Muscle layer of duodenum (tissue), 2 donors: ENCODE results near the gene C1orf56.
A peak's percentile ranks its signal among the peaks of the same experiment; 100 is the strongest.

Source experiments
- H3K27ac ChIP-seq: one replicate; pipeline ENCODE4 v1.7.0; 2013; ENCODE audit warnings: mild to moderate bottlenecking, low read length
- H3K27me3 ChIP-seq: one replicate; pipeline ENCODE4 v1.7.0; 2013; ENCODE audit warnings: low read depth, mild to moderate bottlenecking, control low read depth, low read length
- H3K36me3 ChIP-seq, 2 donors: one replicate each; pipeline ENCODE4 v1.7.0; 2013; ENCODE audit warnings: low read length in 2 of 2, control low read depth in 1 of 2, mild to moderate bottlenecking in 1 of 2; ENCODE audit not compliant: insufficient read depth in 2 of 2, control insufficient read depth in 1 of 2
- H3K4me1 ChIP-seq, 2 donors: one replicate each; pipeline ENCODE4 v1.7.0; 2013; ENCODE audit warnings: low read length in 2 of 2, mild to moderate bottlenecking in 2 of 2, control low read depth in 1 of 2, moderate library complexity in 1 of 2; ENCODE audit not compliant: insufficient read depth in 2 of 2, control insufficient read depth in 1 of 2
- H3K4me3 ChIP-seq, 2 donors: one replicate each; pipeline ENCODE4 v1.7.0; 2013; ENCODE audit warnings: low read length in 2 of 2, low read depth in 1 of 2, mild to moderate bottlenecking in 1 of 2
- H3K9me3 ChIP-seq, 2 donors: one replicate each; pipeline ENCODE4 v1.7.0; 2013; ENCODE audit warnings: low read length in 2 of 2, control low read depth in 1 of 2, mild to moderate bottlenecking in 1 of 2; ENCODE audit not compliant: control insufficient read depth in 1 of 2
- donor health status: healthy.

The C1orf56 gene, protein sequence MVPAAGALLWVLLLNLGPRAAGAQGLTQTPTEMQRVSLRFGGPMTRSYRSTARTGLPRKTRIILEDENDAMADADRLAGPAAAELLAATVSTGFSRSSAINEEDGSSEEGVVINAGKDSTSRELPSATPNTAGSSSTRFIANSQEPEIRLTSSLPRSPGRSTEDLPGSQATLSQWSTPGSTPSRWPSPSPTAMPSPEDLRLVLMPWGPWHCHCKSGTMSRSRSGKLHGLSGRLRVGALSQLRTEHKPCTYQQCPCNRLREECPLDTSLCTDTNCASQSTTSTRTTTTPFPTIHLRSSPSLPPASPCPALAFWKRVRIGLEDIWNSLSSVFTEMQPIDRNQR

DNA sequence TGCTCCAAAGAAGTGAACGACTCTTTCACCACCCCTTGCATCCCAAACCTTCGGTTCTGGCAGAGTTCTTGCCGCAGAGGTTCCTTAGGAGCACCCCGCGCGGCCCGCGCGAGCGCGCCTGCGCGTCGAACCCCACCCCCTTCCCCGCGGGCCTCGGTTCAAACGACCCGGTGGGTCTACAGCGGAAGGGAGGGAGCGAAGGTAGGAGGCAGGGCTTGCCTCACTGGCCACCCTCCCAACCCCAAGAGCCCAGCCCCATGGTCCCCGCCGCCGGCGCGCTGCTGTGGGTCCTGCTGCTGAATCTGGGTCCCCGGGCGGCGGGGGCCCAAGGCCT is at the start of gene C1orf56:
Gene C1orf56 (plus strand): TSS at position 161 of the 334 bp plus-strand sequence. CDS start 97 bp downstream, at position 258.
- Histone ChIP-seq H3K4me3 (peak within 1 kb of the TSS; percentile 83 to 92), H3K36me3 (peaks cover 7 to 12% of the 10 kb centered on the region in 2 donors), H3K27ac (peak within 1 kb of the TSS; percentile 78), H3K9me3 (no peaks in the 10 kb centered on the region), H3K27me3 (no peaks in the 10 kb centered on the region), H3K4me1 (peaks cover 6 to 14% of the 10 kb centered on the region in 2 donors)

DNA sequence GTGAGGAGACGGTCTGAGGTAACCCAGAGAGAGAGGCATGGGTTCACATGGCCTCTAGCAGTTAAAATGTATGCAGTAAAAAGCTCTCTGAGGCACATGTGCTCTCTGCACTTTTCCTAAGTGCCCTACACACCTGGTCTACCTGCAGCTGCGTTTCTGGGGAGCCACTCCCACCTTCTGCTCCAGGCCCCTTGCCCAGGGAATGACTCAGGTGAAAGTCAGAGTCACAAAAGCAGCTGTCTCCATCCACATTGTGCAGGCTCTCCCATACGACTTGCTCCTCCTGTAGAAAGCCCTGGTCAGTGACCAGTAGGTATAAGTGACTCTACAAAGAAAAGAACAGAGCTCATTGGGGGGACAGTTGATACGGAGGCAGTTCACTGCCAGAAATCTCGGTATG is 49.6 kb upstream of the C1orf56 start:
- no peaks in the 10 kb centered on the region for H3K9me3 ChIP-seq
- no peaks in the 10 kb centered on the region for H3K27me3 ChIP-seq
- H3K4me1 ChIP-seq: peaks cover 8 to 13% of the 10 kb centered on the region in 2 donors
- peaks cover 27 to 54% of the 10 kb centered on the region in 2 donors for H3K36me3 ChIP-seq
- no peak overlapping the region for H3K4me3 ChIP-seq
- H3K27ac ChIP-seq: no peak overlapping the region

DNA sequence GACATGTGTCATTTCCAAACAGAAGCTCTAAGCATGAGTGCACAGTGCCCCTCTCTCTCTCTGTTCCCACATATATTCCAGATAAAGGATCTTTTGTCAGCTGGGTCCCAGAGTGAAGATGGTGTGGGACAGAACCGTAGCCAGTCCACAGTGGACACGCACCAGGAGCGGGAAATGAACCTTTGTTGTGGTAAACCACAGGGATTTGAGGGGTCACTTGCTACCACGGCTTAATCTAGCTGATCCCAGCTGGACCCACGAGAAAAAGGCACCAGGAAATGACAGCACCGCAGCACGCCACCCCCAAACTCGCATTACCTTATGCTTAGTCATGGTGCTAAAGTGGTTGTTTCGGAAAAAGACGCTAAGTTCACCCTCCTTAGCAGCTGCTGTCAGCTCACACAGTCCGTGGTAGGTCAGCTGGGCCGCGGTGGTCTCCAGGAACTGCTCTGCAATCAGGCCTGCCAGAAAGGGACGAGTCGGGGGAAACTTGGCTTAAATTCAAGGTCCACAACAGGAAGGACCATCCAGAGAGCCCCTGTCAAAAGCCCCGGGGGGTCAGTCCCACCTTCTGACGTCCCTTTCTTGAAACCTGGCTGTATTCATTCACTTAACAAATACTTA is 48.4 kb upstream of the C1orf56 start:
- H3K4me3 ChIP-seq: no peak overlapping the region
- H3K4me1 ChIP-seq: peaks cover 11 to 23% of the 10 kb centered on the region in 2 donors
- no peaks in the 10 kb centered on the region for H3K9me3 ChIP-seq
- H3K27me3 ChIP-seq: no peaks in the 10 kb centered on the region
- peaks cover 27 to 54% of the 10 kb centered on the region in 2 donors for H3K36me3 ChIP-seq
- no peak overlapping the region for H3K27ac ChIP-seq

DNA sequence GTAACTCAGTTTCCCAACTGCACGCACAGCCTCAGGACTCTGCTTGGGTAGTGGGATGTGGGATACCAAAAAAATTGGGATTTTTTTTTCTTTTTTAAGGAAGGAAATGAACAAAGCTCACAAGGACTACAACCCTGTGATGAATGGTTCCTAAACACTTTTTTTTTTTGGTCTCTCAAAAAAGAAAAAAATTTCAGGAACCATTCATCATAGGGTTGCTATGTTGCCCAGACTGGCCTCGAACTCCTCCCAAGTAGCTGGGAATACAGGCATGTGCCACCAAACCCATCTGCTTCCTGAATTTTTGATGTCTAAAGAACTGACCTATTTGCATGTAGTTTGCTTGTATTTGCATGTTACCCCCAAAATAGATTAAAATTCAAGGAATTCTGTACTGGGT is 47.6 kb upstream of the C1orf56 start:
- no peak overlapping the region for H3K4me3 ChIP-seq
- H3K27ac ChIP-seq: no peak overlapping the region
- H3K4me1 ChIP-seq: peaks cover 11 to 28% of the 10 kb centered on the region in 2 donors
- peaks cover 27 to 54% of the 10 kb centered on the region in 2 donors for H3K36me3 ChIP-seq
- no peaks in the 10 kb centered on the region for H3K27me3 ChIP-seq
- H3K9me3 ChIP-seq: no peaks in the 10 kb centered on the region

DNA sequence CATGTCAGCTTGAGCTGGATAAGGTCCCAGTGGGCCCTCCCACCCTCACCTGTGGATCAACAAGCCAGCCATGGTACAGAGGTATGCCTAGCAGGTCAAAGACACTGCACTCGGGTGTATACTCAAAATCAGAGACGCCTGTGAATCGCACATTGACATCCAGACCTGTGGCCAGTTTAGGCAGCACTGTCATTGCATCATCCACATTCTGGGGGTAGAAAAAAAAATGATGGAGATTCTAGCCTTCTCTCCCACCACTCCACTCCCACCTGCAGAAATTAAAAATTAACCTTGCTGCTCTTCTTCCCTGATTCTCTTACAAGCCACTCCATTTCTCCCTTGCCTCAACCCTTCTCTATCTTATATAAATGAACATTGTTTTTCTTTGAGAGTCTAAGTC is 47.1 kb upstream of the C1orf56 start:
- peaks cover 27 to 54% of the 10 kb centered on the region in 2 donors for H3K36me3 ChIP-seq
- H3K27ac ChIP-seq: no peak overlapping the region
- no peak overlapping the region for H3K4me3 ChIP-seq
- H3K9me3 ChIP-seq: no peaks in the 10 kb centered on the region
- H3K4me1 ChIP-seq: peaks cover 12 to 33% of the 10 kb centered on the region in 2 donors
- H3K27me3 ChIP-seq: no peaks in the 10 kb centered on the region

DNA sequence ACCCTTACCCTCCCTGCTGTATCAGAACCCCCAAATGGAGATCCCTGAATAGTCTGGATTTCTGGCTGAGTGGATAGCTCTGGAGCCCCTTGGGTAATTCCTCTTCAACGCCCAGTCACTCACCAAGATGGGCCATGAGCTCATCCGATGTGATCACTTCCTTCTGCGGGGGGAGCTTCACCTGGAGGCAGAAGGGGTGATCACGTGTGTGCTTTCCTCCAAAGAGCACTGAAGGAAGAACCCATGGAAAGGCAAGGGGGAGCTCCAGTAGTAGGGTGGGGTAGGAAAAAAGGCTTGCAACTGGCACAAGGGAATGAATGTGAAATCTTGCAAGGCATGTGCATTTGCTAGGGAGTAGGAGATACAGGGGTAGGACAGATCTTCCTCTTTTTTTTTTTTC is 45.9 kb upstream of the C1orf56 start:
- Histone ChIP-seq H3K27me3 (no peaks in the 10 kb centered on the region), H3K4me3 (no peak overlapping the region), H3K27ac (no peak overlapping the region), H3K9me3 (no peaks in the 10 kb centered on the region), H3K36me3 (peaks cover 27 to 53% of the 10 kb centered on the region in 2 donors), H3K4me1 (peaks cover 10 to 30% of the 10 kb centered on the region in 2 donors)

DNA sequence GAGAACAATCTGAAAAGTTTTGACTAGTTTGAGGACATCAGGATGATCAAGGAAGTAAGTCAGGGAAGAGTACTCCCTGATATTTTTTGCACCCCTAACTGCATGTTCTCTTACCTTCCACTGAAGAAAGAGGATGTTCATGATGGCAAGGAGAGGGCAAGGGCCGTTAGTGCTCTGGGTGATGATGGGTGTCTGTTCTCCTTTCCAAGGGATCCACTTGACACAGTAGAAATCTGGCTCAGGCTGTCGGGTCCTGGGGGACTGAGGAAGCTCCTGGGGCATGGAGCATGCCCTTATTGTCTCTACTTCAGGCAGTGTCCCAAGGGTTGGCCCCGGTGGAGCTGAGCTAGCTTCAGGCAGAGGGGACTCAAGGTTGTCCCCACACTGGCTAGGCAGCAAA is 45.5 kb upstream of the C1orf56 start:
- H3K36me3 ChIP-seq: peaks cover 27 to 49% of the 10 kb centered on the region in 2 donors

DNA sequence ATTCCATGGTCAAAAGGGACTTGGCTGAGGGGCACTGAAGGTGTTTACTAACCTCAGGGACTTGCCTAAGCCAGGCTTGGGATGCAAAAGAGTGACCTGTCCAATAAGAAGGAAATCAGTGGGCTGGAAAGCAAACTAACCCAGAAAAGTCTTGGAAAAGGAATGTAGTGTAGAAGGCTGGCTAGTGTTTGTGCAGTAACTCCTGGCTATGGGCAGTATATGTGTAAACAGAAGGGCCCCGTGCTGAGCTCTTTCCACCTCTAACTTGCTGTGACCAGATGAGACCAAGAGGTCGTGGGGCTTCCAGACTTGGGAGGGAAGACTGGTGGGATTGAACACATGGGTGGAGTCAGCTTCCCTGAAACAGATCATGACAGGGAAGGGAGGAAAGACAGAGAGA is 44.9 kb upstream of the C1orf56 start:
- Histone ChIP-seq H3K4me3 (peak overlapping the region in 1 of 2 donors; percentile 36), H3K9me3 (no peaks in the 10 kb centered on the region), H3K27ac (no peak overlapping the region), H3K27me3 (no peaks in the 10 kb centered on the region), H3K4me1 (peaks cover 14 to 40% of the 10 kb centered on the region in 2 donors), H3K36me3 (peaks cover 22 to 43% of the 10 kb centered on the region in 2 donors)

More for the DNA sequence above, 45.5 kb upstream of the C1orf56 start:
- Histone ChIP-seq H3K4me1 (peaks cover 10 to 34% of the 10 kb centered on the region in 2 donors), H3K27ac (no peak overlapping the region), H3K9me3 (no peaks in the 10 kb centered on the region), H3K4me3 (peak overlapping the region in 1 of 2 donors; percentile 36), H3K27me3 (no peaks in the 10 kb centered on the region)

DNA sequence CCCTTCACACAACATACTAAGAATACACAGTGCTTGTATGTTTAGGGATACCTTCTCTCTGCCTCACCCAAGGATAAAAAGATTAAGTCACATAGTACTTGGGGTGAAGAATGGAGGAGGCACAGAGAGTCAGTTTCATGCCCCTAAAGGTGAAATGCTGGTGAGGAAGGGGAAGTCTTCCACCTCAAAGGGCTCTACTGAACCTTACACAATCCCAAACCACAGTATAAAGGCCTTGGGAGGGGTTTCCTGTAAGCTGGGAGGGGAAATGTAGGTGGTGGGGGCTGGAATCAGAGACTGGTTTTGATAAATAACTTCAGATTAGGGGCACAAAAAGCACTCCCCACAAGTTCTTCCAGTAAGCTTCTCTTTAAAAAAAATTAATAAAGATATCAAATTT is 44.4 kb upstream of the C1orf56 start:
- no peaks in the 10 kb centered on the region for H3K27me3 ChIP-seq
- H3K27ac ChIP-seq: peak overlapping the region; percentile 17
- peak overlapping the region; percentile 1 to 36 for H3K4me3 ChIP-seq
- H3K36me3 ChIP-seq: peaks cover 17 to 37% of the 10 kb centered on the region in 2 donors
- H3K4me1 ChIP-seq: peaks cover 19 to 43% of the 10 kb centered on the region in 2 donors
- H3K9me3 ChIP-seq: no peaks in the 10 kb centered on the region

DNA sequence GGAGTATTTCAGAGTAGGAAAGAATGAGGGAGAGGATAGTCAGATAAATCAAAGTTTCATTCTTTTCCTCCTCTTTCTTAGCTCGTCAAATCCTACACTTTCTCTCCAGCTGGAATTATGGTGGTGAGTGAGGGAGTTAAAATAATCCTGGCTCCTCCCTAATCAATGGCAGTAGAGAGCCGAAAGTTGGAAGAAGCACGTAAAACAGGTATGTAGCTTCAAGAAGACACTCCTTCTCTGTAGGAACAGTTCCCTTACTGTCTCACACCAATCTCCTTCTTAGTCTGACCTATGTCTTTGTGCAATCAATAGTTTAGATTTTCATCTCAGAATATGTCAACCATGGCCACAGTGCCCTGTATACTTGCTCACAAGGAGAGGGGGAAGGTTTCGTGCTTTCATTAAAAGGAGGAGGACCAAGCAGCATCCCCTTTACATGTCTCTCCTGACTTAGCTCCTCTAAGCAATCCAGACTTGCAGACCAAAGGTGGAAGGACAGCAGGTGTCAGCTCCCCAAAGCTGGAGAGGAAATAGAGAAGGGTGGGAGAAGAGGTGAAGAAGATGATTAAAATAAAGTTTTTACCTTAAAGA is 41.7 kb upstream of the C1orf56 start:
- Histone ChIP-seq H3K36me3 (peaks cover 8 to 22% of the 10 kb centered on the region in 2 donors), H3K4me3 (peak overlapping the region; percentile 82 to 88), H3K27me3 (no peaks in the 10 kb centered on the region), H3K27ac (peak overlapping the region; percentile 95), H3K9me3 (no peaks in the 10 kb centered on the region), H3K4me1 (peaks cover 25 to 57% of the 10 kb centered on the region in 2 donors)

DNA sequence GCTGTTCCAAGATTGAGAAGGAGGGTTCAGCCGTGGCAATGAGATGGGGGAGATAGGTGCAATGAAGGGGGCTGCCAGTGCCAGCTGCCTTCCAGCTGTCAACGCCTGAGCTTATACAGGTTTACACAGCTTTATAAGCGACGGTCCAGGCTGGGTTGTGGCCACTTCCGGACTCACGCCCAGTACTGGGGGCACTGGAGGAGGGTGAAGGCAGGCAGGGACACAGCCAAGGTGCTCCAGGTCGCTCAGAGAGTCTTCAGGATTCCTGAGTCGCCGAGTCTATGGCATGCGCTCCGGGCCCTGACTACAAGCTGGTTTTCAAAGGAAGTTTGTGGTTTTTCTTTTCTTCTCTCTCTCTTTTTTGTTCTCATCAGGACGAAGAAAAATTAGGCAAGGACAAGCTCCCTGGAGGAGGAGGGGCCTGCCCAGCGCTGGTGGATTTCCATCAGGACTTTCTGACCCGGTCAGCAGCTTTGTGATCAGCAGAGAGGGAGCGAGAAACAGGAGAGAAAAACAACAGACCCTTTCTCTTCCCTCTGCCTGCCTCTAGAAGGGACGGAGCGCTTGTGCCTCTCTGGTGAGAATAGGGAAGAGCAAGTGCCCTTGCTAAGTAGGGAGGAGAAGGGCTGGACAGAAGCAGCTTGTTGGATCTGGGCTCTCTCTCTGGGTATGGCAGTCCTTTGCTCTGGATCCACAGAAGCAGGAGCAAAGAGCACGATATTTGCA is 41.1 kb upstream of the C1orf56 start, which contains the start of gene MINDY1:
Gene MINDY1 (minus strand): TSS at position 576 of the 726 bp plus-strand sequence. CDS start 4,285 bp downstream, outside the sequence.
- H3K4me3 ChIP-seq: peak within 1 kb of the TSS; percentile 82 to 88
- peaks cover 4 to 16% of the 10 kb centered on the region in 2 donors for H3K36me3 ChIP-seq
- H3K4me1 ChIP-seq: peaks cover 25 to 62% of the 10 kb centered on the region in 2 donors
- peak within 1 kb of the TSS; percentile 95 for H3K27ac ChIP-seq
- H3K27me3 ChIP-seq: no peaks in the 10 kb centered on the region
- no peaks in the 10 kb centered on the region for H3K9me3 ChIP-seq
